ENCODE results near the gene TADA1.

The TADA1 gene

GRCh38 chr1:166857995-166858394, 18.1 kb downstream of the TADA1 start:
- TF ChIP-seq CTCF (IDR thresholded peaks at IDR 0.05; ENCODE audit: low read depth, low read length): no peak
- Histone ChIP-seq H3K36me3 (peaks cover 20% of the 10 kb centered on the region), H3K9me3 (ENCODE audit: severe bottlenecking) (no peaks in the 10 kb centered on the region), H3K27me3 (ENCODE audit: insufficient read depth, low read depth, severe bottlenecking) (no peaks in the 10 kb centered on the region), H3K27ac (no peak overlapping the region), H3K4me3 (ENCODE audit: low read depth, low read length) (no peak overlapping the region)
- no peak for DNase-seq

GRCh38 chr1:166855558-166855957, 20.5 kb downstream of the TADA1 start:
- H3K4me3 ChIP-seq (ENCODE audit: low read depth, low read length): no peak overlapping the region
- no peak for DNase-seq
- H3K9me3 ChIP-seq (ENCODE audit: severe bottlenecking): no peaks in the 10 kb centered on the region
- no peak for TF ChIP-seq CTCF (IDR thresholded peaks at IDR 0.05; ENCODE audit: low read depth, low read length)
- no peaks in the 10 kb centered on the region for H3K27me3 ChIP-seq (ENCODE audit: insufficient read depth, low read depth, severe bottlenecking)
- no peak overlapping the region for H3K27ac ChIP-seq
- peaks cover 30% of the 10 kb centered on the region for H3K36me3 ChIP-seq

- H3K4me3 ChIP-seq (ENCODE audit: low read depth, low read length): no peak overlapping the region
- DNase-seq: no peak
- peaks cover 37% of the 10 kb centered on the region for H3K36me3 ChIP-seq
- TF ChIP-seq CTCF (IDR thresholded peaks at IDR 0.05; ENCODE audit: low read depth, low read length): no peak
- no peaks in the 10 kb centered on the region for H3K9me3 ChIP-seq (ENCODE audit: severe bottlenecking)
- no peak overlapping the region for H3K27ac ChIP-seq
- no peaks in the 10 kb centered on the region for H3K27me3 ChIP-seq (ENCODE audit: insufficient read depth, low read depth, severe bottlenecking)
Observed at GRCh38 chr1:166852918-166853317, 23.1 kb downstream of the TADA1 start.

GRCh38 chr1:166849135-166849534, 26.9 kb downstream of the TADA1 start:
- TF ChIP-seq CTCF (IDR thresholded peaks at IDR 0.05; ENCODE audit: low read depth, low read length): no peak
- H3K36me3 ChIP-seq: peaks cover 33% of the 10 kb centered on the region
- H3K27ac ChIP-seq: no peak overlapping the region
- H3K4me3 ChIP-seq (ENCODE audit: low read depth, low read length): no peak overlapping the region
- H3K27me3 ChIP-seq (ENCODE audit: insufficient read depth, low read depth, severe bottlenecking): no peaks in the 10 kb centered on the region
- DNase-seq: no peak
- H3K9me3 ChIP-seq (ENCODE audit: severe bottlenecking): no peaks in the 10 kb centered on the region

GRCh38 chr1:166848193-166848592, 27.9 kb downstream of the TADA1 start:
- H3K27ac ChIP-seq: no peak overlapping the region
- DNase-seq: no peak
- TF ChIP-seq CTCF (IDR thresholded peaks at IDR 0.05; ENCODE audit: low read depth, low read length): no peak
- no peak overlapping the region for H3K4me3 ChIP-seq (ENCODE audit: low read depth, low read length)
- H3K36me3 ChIP-seq: peaks cover 24% of the 10 kb centered on the region
- H3K9me3 ChIP-seq (ENCODE audit: severe bottlenecking): no peaks in the 10 kb centered on the region
- H3K27me3 ChIP-seq (ENCODE audit: insufficient read depth, low read depth, severe bottlenecking): no peaks in the 10 kb centered on the region

- no peak for DNase-seq
- Histone ChIP-seq H3K36me3 (peaks cover 31% of the 10 kb centered on the region), H3K4me3 (ENCODE audit: low read depth, low read length) (no peak overlapping the region), H3K27ac (no peak overlapping the region), H3K9me3 (ENCODE audit: severe bottlenecking) (no peaks in the 10 kb centered on the region), H3K27me3 (ENCODE audit: insufficient read depth, low read depth, severe bottlenecking) (no peaks in the 10 kb centered on the region)
- no peak for TF ChIP-seq CTCF (IDR thresholded peaks at IDR 0.05; ENCODE audit: low read depth, low read length)
Observed at GRCh38 chr1:166844791-166845190, 31.3 kb downstream of the TADA1 start.
